NCI-H2227 (cell line): ENCODE measurements around the gene ZEB2.

Experiments
- DNase-seq: peaks from one replicate; lab custom pipeline; 2025; ENCODE audit not compliant: unreplicated experiment; lab: John Stamatoyannopoulos, UW

Gene ZEB2

GRCh38 chr2:144496092-144496976, 23.6 kb downstream of the ZEB2 start:
- no peak for DNase-seq

- no peak for DNase-seq
These were observed 24.5 kb downstream of the ZEB2 start for GRCh38 chr2:144495227-144496091.

GRCh38 chr2:144493027-144493809, 26.7 kb downstream of the ZEB2 start:
- no peak for DNase-seq

- no peak for DNase-seq
These were observed 29.1 kb downstream of the ZEB2 start for GRCh38 chr2:144490857-144491256.

- DNase-seq = no peak
These were observed 29.9 kb downstream of the ZEB2 start for GRCh38 chr2:144490017-144490416.

- DNase-seq = no peak
These were observed 30.5 kb downstream of the ZEB2 start for GRCh38 chr2:144489315-144489916.

- DNase-seq = no peak
These were observed 35.5 kb downstream of the ZEB2 start for GRCh38 chr2:144484201-144484948.

- no peak for DNase-seq
These were observed 38.3 kb downstream of the ZEB2 start for GRCh38 chr2:144481666-144482065.

- no peak for DNase-seq
These were observed 38.8 kb downstream of the ZEB2 start for GRCh38 chr2:144481109-144481508.

GRCh38 chr2:144480285-144480684, 39.6 kb downstream of the ZEB2 start:
- DNase-seq = no peak

- peak; percentile 32 for DNase-seq
These were observed 40.3 kb downstream of the ZEB2 start for GRCh38 chr2:144479659-144480058.

GRCh38 chr2:144479138-144479537, 40.8 kb downstream of the ZEB2 start:
- no peak for DNase-seq

- no peak for DNase-seq
These were observed 42.0 kb downstream of the ZEB2 start for GRCh38 chr2:144477957-144478311.

GRCh38 chr2:144477281-144477956, 42.5 kb downstream of the ZEB2 start:
- DNase-seq = no peak

- no peak for DNase-seq
These were observed 43.2 kb downstream of the ZEB2 start for GRCh38 chr2:144476682-144477081.

- no peak for DNase-seq
These were observed 44.2 kb downstream of the ZEB2 start for GRCh38 chr2:144475569-144476275.

GRCh38 chr2:144475044-144475443, 44.9 kb downstream of the ZEB2 start:
- no peak for DNase-seq

- DNase-seq = no peak
These were observed 45.9 kb downstream of the ZEB2 start for GRCh38 chr2:144474017-144474416.

- DNase-seq = no peak
These were observed 47.0 kb downstream of the ZEB2 start for GRCh38 chr2:144472911-144473310.
